Subcutaneous abdominal adipose tissue (tissue), 5 donors: ENCODE data around the gene C3orf70.

ENCODE experiments used
- H3K27ac ChIP-seq: one replicate; pipeline ENCODE4 v1.7.0; 2013; ENCODE audit warnings: low read depth, mild to moderate bottlenecking, inconsistent platforms, low read length, moderate library complexity
- H3K27me3 ChIP-seq, 5 donors: one replicate each; pipeline ENCODE4 v1.7.0; 2013; ENCODE audit warnings: low read length in 5 of 5, inconsistent platforms in 1 of 5; ENCODE audit not compliant: control insufficient read depth in 5 of 5, insufficient read depth in 4 of 5
- H3K36me3 ChIP-seq, 5 donors: one replicate each; pipeline ENCODE4 v1.7.0; 2013; ENCODE audit warnings: low read length in 5 of 5; ENCODE audit not compliant: control insufficient read depth in 5 of 5, insufficient read depth in 5 of 5
- H3K4me1 ChIP-seq, 5 donors: one replicate each; pipeline ENCODE4 v1.7.0; 2013; ENCODE audit warnings: low read length in 5 of 5, mild to moderate bottlenecking in 3 of 5, moderate library complexity in 1 of 5; ENCODE audit not compliant: control insufficient read depth in 5 of 5, insufficient read depth in 5 of 5
- H3K4me3 ChIP-seq, 5 donors: one replicate each; pipeline ENCODE4 v1.7.0; 2013; ENCODE audit warnings: low read length in 5 of 5, low read depth in 1 of 5
- H3K9ac ChIP-seq, 5 donors: one replicate each; pipeline ENCODE4 v1.7.0; 2013; ENCODE audit warnings: low read length in 5 of 5, mild to moderate bottlenecking in 4 of 5, moderate library complexity in 3 of 5
- H3K9me3 ChIP-seq, 5 donors: one replicate each; pipeline ENCODE4 v1.7.0; 2013; ENCODE audit warnings: low read length in 5 of 5; ENCODE audit not compliant: control insufficient read depth in 5 of 5
- donor health status: healthy.
- donor health status: healthy.
- donor health status: healthy.
- donor health status: healthy.
- donor health status: healthy.

The C3orf70 gene

DNA sequence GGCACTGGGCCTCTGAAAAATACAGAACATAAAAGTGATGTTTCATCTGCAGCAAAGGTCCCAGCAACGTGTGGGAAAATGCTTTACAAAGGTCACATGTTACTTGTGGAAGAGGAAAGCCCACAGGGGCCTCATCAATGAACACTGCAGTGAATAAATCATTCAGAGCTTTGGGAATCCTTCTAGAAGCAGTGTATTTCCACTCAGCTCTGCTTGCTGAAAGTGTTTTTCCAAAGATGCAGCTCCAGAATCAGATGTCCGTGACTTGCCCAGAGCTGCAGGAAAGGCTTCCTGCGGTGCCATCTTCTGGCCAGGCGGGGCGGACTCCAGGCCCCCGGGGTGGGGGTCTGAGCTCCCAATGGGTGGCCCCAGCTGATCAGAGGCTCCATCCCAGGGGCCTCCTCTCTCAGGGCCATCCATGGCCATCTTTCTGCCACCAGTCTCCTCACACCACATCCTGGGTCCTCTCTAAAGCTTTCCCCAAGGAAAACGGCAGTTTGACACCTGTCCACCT is 81.5 kb downstream of the C3orf70 start:
- H3K9me3 ChIP-seq: no peaks in the 10 kb centered on the region
- no peaks in the 10 kb centered on the region for H3K36me3 ChIP-seq
- H3K4me3 ChIP-seq: no peak overlapping the region
- H3K27me3 ChIP-seq: peaks cover 0 to 3% (median 0%) of the 10 kb centered on the region in 5 donors
- no peak overlapping the region for H3K27ac ChIP-seq
- H3K9ac ChIP-seq: no peak overlapping the region
- H3K4me1 ChIP-seq: peaks cover 0 to 12% (median 6%) of the 10 kb centered on the region in 5 donors

DNA sequence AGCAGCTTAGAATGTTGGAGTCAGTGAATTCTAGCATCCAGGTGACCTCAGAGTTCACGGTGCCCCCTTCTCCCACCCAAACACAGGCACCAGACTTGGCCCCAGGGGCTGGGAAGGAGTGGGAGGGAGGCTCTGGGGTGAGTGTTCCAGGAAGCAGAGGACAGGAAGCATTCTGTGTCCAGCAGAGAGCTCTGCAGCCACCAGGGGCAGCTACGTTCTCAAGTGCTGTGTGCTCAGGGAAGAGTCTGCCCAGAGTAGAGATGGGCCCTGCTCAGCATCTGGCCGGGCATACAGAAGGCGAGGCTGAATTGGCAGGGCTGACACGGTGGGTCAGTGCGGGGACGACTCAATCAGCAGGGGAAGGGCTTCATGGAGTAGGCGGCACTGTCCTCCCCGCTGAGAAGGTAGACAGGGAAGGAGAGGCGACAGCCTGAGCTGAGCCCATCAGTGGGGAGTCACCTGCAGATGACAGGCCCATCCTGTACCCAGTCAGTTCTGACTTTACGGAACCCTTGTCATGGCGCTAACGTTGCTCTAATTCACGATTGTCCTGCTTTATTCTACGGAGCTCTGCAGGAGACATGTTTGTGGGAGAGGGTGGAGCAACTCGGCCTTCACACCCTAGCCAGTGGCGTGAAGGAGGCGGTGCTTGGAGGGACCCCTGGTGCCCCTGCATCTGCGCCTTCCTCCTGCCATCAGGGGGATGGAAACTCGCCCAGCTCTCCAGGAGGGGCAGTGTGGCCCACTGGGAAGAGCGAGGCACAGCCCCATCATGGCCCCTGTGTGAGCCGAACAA is 82.2 kb downstream of the C3orf70 start:
- H3K4me3 ChIP-seq: no peak overlapping the region
- no peak overlapping the region for H3K9ac ChIP-seq
- H3K36me3 ChIP-seq: no peaks in the 10 kb centered on the region
- no peak overlapping the region for H3K27ac ChIP-seq
- no peaks in the 10 kb centered on the region for H3K9me3 ChIP-seq
- H3K4me1 ChIP-seq: peaks cover 0 to 12% (median 6%) of the 10 kb centered on the region in 5 donors
- peaks cover 0 to 3% (median 0%) of the 10 kb centered on the region in 5 donors for H3K27me3 ChIP-seq

DNA sequence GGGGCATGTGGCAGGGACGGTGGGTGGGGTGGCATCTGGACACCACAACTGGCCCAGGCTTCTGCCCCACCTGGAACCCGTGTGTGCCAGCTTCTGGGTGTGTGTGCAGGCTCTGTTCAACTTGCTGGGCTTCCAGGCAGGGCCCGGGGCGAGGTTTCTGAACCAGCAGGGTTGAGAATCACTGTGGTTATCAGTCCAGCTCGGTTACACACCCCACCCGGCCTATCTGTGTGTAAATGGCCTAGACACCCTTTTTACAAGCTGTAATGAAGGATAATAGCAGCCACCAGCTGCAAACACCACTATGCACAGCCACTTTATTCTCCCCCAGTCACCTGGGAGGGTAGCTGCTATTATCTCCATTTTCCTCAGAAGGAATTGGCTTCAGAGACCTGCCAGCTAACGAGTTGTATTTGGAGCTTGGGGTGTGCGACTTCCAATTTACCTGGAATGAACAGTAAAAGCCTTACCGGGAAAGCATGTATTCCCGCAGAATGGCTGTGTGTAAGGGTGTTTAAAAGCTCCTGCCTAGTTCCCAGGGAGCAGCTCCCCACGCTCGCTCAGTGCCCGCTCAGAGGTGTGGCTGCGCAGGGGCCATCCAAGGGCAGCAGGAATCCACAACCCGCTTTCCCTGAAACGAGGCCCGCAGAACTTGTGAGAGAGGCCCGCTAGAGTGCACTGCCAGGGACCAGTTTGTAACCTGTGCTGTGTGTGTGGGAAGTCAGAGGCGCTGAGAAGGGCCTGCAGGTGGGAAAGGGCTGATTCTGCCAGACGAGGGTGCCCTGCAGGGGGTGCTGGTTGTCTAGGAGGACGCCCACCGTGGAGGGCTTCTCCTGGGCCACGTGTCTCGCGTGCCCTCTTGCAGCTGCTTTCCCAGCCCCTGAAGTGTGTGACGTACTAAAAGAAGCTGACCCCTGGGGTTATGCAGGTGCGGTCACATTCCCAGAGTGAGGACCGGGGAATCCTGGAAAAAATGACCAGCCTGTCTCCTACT is 83.5 kb downstream of the C3orf70 start:
- H3K4me3 ChIP-seq: no peak overlapping the region

DNA sequence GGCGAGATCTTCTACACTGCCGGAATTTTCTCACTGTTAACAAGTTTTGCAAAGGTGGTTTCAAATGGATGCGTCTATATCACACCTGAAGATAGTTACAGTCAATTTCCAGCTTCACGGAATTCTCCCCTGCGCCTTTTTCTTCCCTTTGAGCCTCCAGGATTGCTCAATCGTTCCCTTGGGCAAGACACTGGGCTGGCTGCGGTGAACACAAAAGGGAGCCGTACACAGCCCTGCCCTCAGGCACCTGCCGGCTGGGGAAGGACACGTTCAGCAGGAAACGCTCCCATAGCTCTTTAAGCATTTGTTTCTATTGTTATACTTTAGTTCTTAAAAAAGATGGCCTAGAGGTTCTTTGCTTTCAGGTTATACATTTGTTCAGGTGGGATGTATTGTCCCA is 85.7 kb downstream of the C3orf70 start:
- H3K27ac ChIP-seq: no peak overlapping the region
- no peak overlapping the region for H3K9ac ChIP-seq
- peaks cover 4 to 18% (median 12%) of the 10 kb centered on the region in 5 donors for H3K4me1 ChIP-seq
- no peaks in the 10 kb centered on the region for H3K27me3 ChIP-seq
- H3K36me3 ChIP-seq: no peaks in the 10 kb centered on the region
- H3K4me3 ChIP-seq: no peak overlapping the region
- no peaks in the 10 kb centered on the region for H3K9me3 ChIP-seq

More for the DNA sequence above, 83.5 kb downstream of the C3orf70 start:
- H3K9ac ChIP-seq: no peak overlapping the region
- H3K27ac ChIP-seq: no peak overlapping the region
- H3K27me3 ChIP-seq: peaks cover 0 to 3% (median 0%) of the 10 kb centered on the region in 5 donors
- H3K36me3 ChIP-seq: no peaks in the 10 kb centered on the region
- peaks cover 0 to 12% (median 6%) of the 10 kb centered on the region in 5 donors for H3K4me1 ChIP-seq
- no peaks in the 10 kb centered on the region for H3K9me3 ChIP-seq

DNA sequence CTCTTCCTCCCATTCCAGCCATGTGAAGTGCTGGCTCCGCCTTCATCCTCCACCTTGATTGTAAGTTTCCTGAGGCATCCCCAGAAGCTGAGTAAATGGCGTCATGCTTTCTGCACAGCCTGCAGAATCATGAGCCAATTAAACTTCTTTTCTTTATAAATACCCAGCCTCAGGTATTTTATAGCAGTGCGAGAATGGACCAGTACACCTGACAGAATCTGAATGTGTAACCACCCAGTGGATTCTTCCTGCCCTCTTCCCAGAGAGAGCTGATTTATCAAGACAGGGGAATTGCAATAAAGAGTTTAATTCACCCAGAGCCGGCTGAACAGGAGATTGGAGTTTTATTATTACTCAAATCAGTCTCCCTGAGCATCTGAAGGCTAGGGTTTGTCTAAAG is 86.6 kb downstream of the C3orf70 start:
- Histone ChIP-seq H3K27me3 (no peaks in the 10 kb centered on the region), H3K36me3 (no peaks in the 10 kb centered on the region), H3K9ac (no peak overlapping the region), H3K9me3 (no peaks in the 10 kb centered on the region), H3K4me3 (no peak overlapping the region), H3K27ac (no peak overlapping the region), H3K4me1 (peaks cover 4 to 17% (median 10%) of the 10 kb centered on the region in 5 donors)

DNA sequence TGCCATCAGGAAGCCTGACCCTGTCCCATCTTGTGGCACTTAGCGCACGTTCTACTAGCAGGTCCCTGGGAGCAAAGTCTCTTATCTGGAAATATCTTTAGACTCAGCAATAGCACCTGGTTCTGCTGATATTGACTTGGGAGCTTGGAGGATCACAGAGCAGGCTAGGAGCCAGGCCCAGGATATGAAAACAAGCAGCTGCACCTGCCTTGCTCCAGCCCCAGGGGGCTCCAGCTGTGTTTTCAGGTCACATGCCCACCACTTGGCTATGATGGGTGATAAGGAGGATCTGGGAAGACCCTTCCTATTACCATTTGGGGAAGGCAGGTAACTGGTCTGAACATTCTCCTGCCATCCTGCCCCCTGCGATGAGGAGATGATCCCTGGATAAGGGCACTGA is 87.8 kb downstream of the C3orf70 start:
- Histone ChIP-seq H3K27ac (no peak overlapping the region), H3K36me3 (no peaks in the 10 kb centered on the region), H3K4me3 (no peak overlapping the region), H3K4me1 (peaks cover 0 to 9% (median 7%) of the 10 kb centered on the region in 5 donors), H3K9ac (no peak overlapping the region), H3K27me3 (no peaks in the 10 kb centered on the region), H3K9me3 (peaks cover 0 to 4% (median 0%) of the 10 kb centered on the region in 5 donors)

DNA sequence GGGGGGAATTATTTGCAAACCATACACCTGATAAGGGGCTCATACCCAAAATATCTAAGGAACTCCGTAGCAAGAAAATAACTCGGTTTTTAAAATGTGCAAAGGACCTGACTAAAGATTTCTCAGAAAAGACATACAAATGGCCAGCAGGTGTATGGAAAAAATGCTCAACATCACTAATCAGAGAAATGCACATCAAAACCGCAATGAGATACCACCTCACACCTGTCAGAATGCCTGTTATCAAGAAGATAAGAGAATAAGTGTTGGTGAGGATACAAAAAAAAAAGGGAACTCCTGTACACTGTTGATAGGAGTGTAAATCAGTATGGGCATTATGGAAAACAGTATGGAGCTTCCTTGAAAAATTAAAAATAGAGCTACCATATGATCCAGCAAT is 89.4 kb downstream of the C3orf70 start:
- Histone ChIP-seq H3K4me1 (peaks cover 0 to 9% (median 7%) of the 10 kb centered on the region in 5 donors), H3K9me3 (peaks cover 0 to 4% (median 0%) of the 10 kb centered on the region in 5 donors), H3K27ac (no peak overlapping the region), H3K9ac (no peak overlapping the region), H3K4me3 (no peak overlapping the region), H3K36me3 (no peaks in the 10 kb centered on the region), H3K27me3 (no peaks in the 10 kb centered on the region)

DNA sequence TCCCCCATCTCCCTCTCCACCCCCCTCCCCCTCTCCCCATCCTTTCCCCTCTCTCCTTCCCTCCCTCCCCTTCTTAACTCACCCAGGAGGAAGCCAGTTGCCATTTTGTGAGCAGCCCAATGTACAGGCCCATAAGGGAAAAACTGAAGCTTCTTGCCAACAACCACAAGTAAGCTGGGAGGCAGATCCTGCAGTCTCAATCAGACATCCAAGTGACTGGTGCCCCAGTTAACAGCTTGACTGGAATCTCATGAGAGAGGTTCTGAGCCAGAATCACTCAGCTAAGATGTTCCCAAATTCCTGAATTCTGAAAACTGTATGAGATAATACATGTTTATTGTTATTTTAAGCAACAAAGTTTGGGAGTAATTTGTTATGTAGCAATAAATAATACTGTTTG is 90.7 kb downstream of the C3orf70 start:
- Histone ChIP-seq H3K27ac (no peak overlapping the region), H3K9me3 (peaks cover 0 to 8% (median 3%) of the 10 kb centered on the region in 5 donors), H3K27me3 (no peaks in the 10 kb centered on the region)

DNA sequence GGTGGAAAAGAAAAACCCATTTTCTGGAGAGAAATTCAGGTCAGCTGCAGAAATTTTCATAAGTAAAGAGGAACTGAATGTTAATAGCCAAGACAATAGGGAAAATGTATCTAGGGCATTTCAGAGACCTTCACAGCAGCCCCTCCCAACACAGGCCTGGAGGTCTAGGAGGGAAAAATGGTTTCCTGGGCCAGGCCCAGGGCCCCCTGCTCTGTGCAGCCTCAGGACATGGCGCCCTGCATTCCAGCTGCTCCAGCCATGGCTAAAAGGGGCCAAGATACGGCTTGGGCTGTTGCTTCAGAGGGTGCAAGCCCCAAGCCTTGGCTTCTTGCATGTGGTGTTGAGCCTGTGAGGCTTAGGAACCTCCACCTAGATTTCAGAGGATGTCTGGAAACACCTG is 92.2 kb downstream of the C3orf70 start:
- H3K4me3 ChIP-seq: no peak overlapping the region
- H3K27me3 ChIP-seq: no peaks in the 10 kb centered on the region

More for the DNA sequence above, 90.7 kb downstream of the C3orf70 start:
- H3K9ac ChIP-seq: no peak overlapping the region
- H3K4me3 ChIP-seq: no peak overlapping the region
- H3K36me3 ChIP-seq: no peaks in the 10 kb centered on the region
- H3K4me1 ChIP-seq: peaks cover 0 to 9% (median 7%) of the 10 kb centered on the region in 5 donors

More for the DNA sequence above, 92.2 kb downstream of the C3orf70 start:
- Histone ChIP-seq H3K9ac (no peak overlapping the region), H3K36me3 (no peaks in the 10 kb centered on the region), H3K9me3 (peaks cover 0 to 11% (median 5%) of the 10 kb centered on the region in 5 donors), H3K4me1 (peaks cover 0 to 9% (median 7%) of the 10 kb centered on the region in 5 donors), H3K27ac (no peak overlapping the region)
